Keratinocyte (primary cell): ENCODE measurements around the gene NHLH2. TPM values are rescaled to one million over a fixed set of nuclear protein-coding genes. Genes with fewer than 3 reads are reported as not detected.
A peak's percentile ranks its signal among the peaks of the same experiment; 100 is the strongest.

Source experiments
- DNase-seq: peaks from one replicate; pipeline ENCODE4 v3.0.0-alpha.2; 2011; ENCODE audit warnings: low read depth, missing footprints, low spot score
- FAIRE-seq: peaks from 2 replicates; lab custom pipeline; 2011; peaks lifted over from hg19 to GRCh38; lab: Jason Lieb, UNC
- H2AFZ ChIP-seq: 2 replicates; pipeline ENCODE4 v1.6.0; 2012; ENCODE audit warnings: low read length, control low read depth, inconsistent platforms; ENCODE audit not compliant: control insufficient read depth
- H3K27ac ChIP-seq: 2 replicates; pipeline ENCODE4 v1.5.1; 2011; ENCODE audit warnings: low read length; ENCODE audit not compliant: control insufficient read depth, insufficient read depth
- H3K27me3 ChIP-seq: 3 replicates; pipeline ENCODE4 v1.6.0; 2011; ENCODE audit warnings: low read length; ENCODE audit not compliant: control insufficient read depth, insufficient read depth; ENCODE audit errors: extremely low read depth
- H3K36me3 ChIP-seq, 2 experiments: 2 replicates in 1 of 2; 3 replicates in 1 of 2; pipeline ENCODE4 v1.5.1; 2011; ENCODE audit warnings: low read length in 2 of 2, mild to moderate bottlenecking in 1 of 2; ENCODE audit not compliant: control insufficient read depth in 2 of 2, insufficient read depth in 2 of 2; ENCODE audit errors: extremely low read depth in 1 of 2
- H3K4me1 ChIP-seq: 3 replicates; pipeline ENCODE4 v1.5.1; 2011; ENCODE audit warnings: low read length; ENCODE audit not compliant: control insufficient read depth, insufficient read depth; ENCODE audit errors: extremely low read depth
- H3K4me2 ChIP-seq: 3 replicates; pipeline ENCODE4 v1.6.0; 2011; ENCODE audit warnings: low read depth, low read length; ENCODE audit not compliant: control insufficient read depth, insufficient read depth; ENCODE audit errors: extremely low read depth
- H3K4me3 ChIP-seq, 3 experiments: fragments of 200-600 bp in 1 of 3; sonication (generic) in 1 of 3; 2 replicates in 2 of 3; 3 replicates in 1 of 3; pipeline ENCODE4 v1.5.1; 2011 to 2016; ENCODE audit warnings: low read length in 3 of 3, mild to moderate bottlenecking in 3 of 3, control low read depth in 2 of 3, inconsistent platforms in 1 of 3, low read depth in 1 of 3, mixed read lengths in 1 of 3, mixed run types in 1 of 3, moderate library complexity in 1 of 3; ENCODE audit not compliant: control insufficient read depth in 2 of 3, insufficient read depth in 2 of 3; ENCODE audit errors: extremely low read depth in 1 of 3
- H3K79me2 ChIP-seq: 2 replicates; pipeline ENCODE4 v1.6.0; 2012; ENCODE audit warnings: low read length; ENCODE audit not compliant: control insufficient read depth, insufficient read depth
- H3K9ac ChIP-seq: 3 replicates; pipeline ENCODE4 v1.6.0; 2011; ENCODE audit warnings: low read length; ENCODE audit not compliant: control insufficient read depth, insufficient read depth; ENCODE audit errors: extremely low read depth
- H3K9me1 ChIP-seq: 3 replicates; pipeline ENCODE4 v1.6.0; 2011; ENCODE audit warnings: low read length; ENCODE audit not compliant: control insufficient read depth, insufficient read depth; ENCODE audit errors: extremely low read depth
- H3K9me3 ChIP-seq: 2 replicates; pipeline ENCODE4 v1.5.1; 2012; ENCODE audit warnings: low read depth, low read length; ENCODE audit not compliant: control insufficient read depth
- H4K20me1 ChIP-seq: 3 replicates; pipeline ENCODE4 v1.6.0; 2011; ENCODE audit warnings: low read length; ENCODE audit not compliant: control insufficient read depth, insufficient read depth; ENCODE audit errors: extremely low read depth
- CTCF ChIP-seq, 3 experiments: IDR thresholded peaks in 1 of 3; conservative IDR thresholded peaks in 1 of 3; optimal IDR thresholded peaks in 1 of 3; 2 replicates in 2 of 3; 3 replicates in 1 of 3; pipeline versions ENCODE3 to v1.5.1; 2011; ENCODE audit warnings: low read length in 3 of 3, mild to moderate bottlenecking in 3 of 3, moderate library complexity in 2 of 3, control low read depth in 1 of 3, inconsistent platforms in 1 of 3; ENCODE audit not compliant: insufficient read depth in 2 of 3; ENCODE audit errors: extremely low read depth in 1 of 3
- EZH2 ChIP-seq: IDR thresholded peaks from one replicate; pipeline ENCODE4 v1.6.1; 2012; ENCODE audit warnings: inconsistent platforms, mild to moderate bottlenecking, low read length, moderate library complexity
- dilution Hi-C: fragments of 300-500 bp; cut with MboI; formaldehyde crosslinking; loops from one replicate; pipeline ENCODE4 v1.7.0; 2020; ENCODE audit warnings: low sequenced_read_pairs; ENCODE audit not compliant: extremely low pct_ligation_motif_present
- polyA plus RNA-seq, 5 experiments: library from polyadenylated mRNA; depleted of rRNA in 3 of 5; stranded (reverse) in 3 of 5; stranded (forward) in 1 of 5; unstranded in 1 of 5; fragments of >200 nt; gene quantifications; 1 replicate in 1 of 5; 2 replicates in 3 of 5; 3 replicates in 1 of 5; pipeline versions ENCODE4 v1.2.1 to v1.2.3, GENCODE V29; 2011 to 2012; ENCODE audit warnings: missing spikeins in 2 of 5, low read depth in 1 of 5, low replicate concordance in 1 of 5

The NHLH2 gene
- polyA plus RNA-seq, 1 donor (not counting 4 experiments of a cell fraction or from before 2014, with no cell fraction given) = 0.21 TPM

- H3K9me1 ChIP-seq = no peaks in the 10 kb centered on the region
- FAIRE-seq = no peak
- no peaks in the 10 kb centered on the region for H3K9me3 ChIP-seq
- no peak overlapping the region for H3K4me2 ChIP-seq
- H3K79me2 ChIP-seq = no peaks in the 10 kb centered on the region
- H3K4me1 ChIP-seq = peaks cover 21% of the 10 kb centered on the region
- dilution Hi-C loops = loop anchor here (25.0 kb wide), 1 partner anchor 177 kb away; the partner anchor contains the start of gene SLC22A15
- no peaks in the 10 kb centered on the region for H3K36me3 ChIP-seq
- TF ChIP-seq EZH2 (no peak), CTCF (optimal IDR thresholded peaks at IDR 0.05 in 1 of 3, IDR thresholded peaks at IDR 0.05 in 1 of 3, conservative IDR thresholded peaks at IDR 0.05 in 1 of 3; ENCODE audit: extremely low read depth in 1 of 3, insufficient read depth in 2 of 3, low read length in 3 of 3) (no peak)
- H3K4me3 ChIP-seq = no peak overlapping the region
- H3K9ac ChIP-seq = no peak overlapping the region
- DNase-seq = no peak
- H3K27me3 ChIP-seq = no peaks in the 10 kb centered on the region
- no peak overlapping the region for H2AFZ ChIP-seq
- no peak overlapping the region for H3K27ac ChIP-seq
- no peaks in the 10 kb centered on the region for H4K20me1 ChIP-seq
These were observed 30.3 kb downstream of the NHLH2 start for GRCh38 chr1:115810609-115811008.

- H3K9me3 ChIP-seq = no peaks in the 10 kb centered on the region
- peak overlapping the region; percentile 10 for H2AFZ ChIP-seq
- H3K9ac ChIP-seq = no peak overlapping the region
- H3K4me2 ChIP-seq = no peak overlapping the region
- dilution Hi-C loops = loop anchor here (25.0 kb wide), 1 partner anchor 177 kb away; the partner anchor contains the start of gene SLC22A15
- no peaks in the 10 kb centered on the region for H3K9me1 ChIP-seq
- H3K27ac ChIP-seq = no peak overlapping the region
- peaks cover 13% of the 10 kb centered on the region for H3K4me1 ChIP-seq
- H3K4me3 ChIP-seq = no peak overlapping the region
- no peaks in the 10 kb centered on the region for H3K36me3 ChIP-seq
- TF ChIP-seq EZH2 (no peak), CTCF (optimal IDR thresholded peaks at IDR 0.05 in 1 of 3, IDR thresholded peaks at IDR 0.05 in 1 of 3, conservative IDR thresholded peaks at IDR 0.05 in 1 of 3; ENCODE audit: extremely low read depth in 1 of 3, insufficient read depth in 2 of 3, low read length in 3 of 3) (no peak)
- H3K79me2 ChIP-seq = no peaks in the 10 kb centered on the region
- DNase-seq (no peak), FAIRE-seq (no peak)
- no peaks in the 10 kb centered on the region for H3K27me3 ChIP-seq
- no peaks in the 10 kb centered on the region for H4K20me1 ChIP-seq
These were observed 31.1 kb downstream of the NHLH2 start for GRCh38 chr1:115809847-115810246.
